RWPE2 (cell line): ENCODE data around the gene CIITA.
"Not testable (repeated sequence)": the region's sequence is repeated elsewhere in the genome, so short reads cannot be mapped to it uniquely, and the experiment has no call there.

ENCODE experiments used
- ATAC-seq: fragments of 200-7000 bp; cut with Tn5 transposase; 3 replicates; pipeline ENCODE4 v1.9.1; 2021; ENCODE audit warnings: low read depth
- DNase-seq: peaks from one replicate; pipeline ENCODE4 v3.0.0-alpha.2; 2020; ENCODE audit warnings: low spot score
- H3K27ac ChIP-seq: fragments of 450-650 bp; 2 replicates; pipeline ENCODE4 v1.5.1; 2017; ENCODE audit warnings: mild to moderate bottlenecking; ENCODE audit not compliant: poor library complexity, severe bottlenecking
- H3K27me3 ChIP-seq: fragments of 250-450 bp; sonication (Bioruptor Pico); 2 replicates; pipeline ENCODE4 v1.5.1; 2021; ENCODE audit warnings: mild to moderate bottlenecking, moderate library complexity; ENCODE audit not compliant: insufficient read depth, poor library complexity, severe bottlenecking
- H3K36me3 ChIP-seq: fragments of 250-450 bp; sonication (Bioruptor Pico); 2 replicates; pipeline ENCODE4 v1.5.1; 2020; ENCODE audit warnings: low read depth, mild to moderate bottlenecking, moderate library complexity
- H3K4me1 ChIP-seq: fragments of 250-450 bp; sonication (Bioruptor Pico); 2 replicates; pipeline ENCODE4 v1.5.1; 2021; ENCODE audit warnings: mild to moderate bottlenecking, moderate library complexity; ENCODE audit not compliant: insufficient read depth, poor library complexity, severe bottlenecking
- H3K4me3 ChIP-seq: fragments of 250-450 bp; sonication (Bioruptor Pico); 2 replicates; pipeline ENCODE4 v1.5.1; 2021; ENCODE audit warnings: mild to moderate bottlenecking, moderate library complexity; ENCODE audit not compliant: severe bottlenecking
- H3K9me3 ChIP-seq: fragments of 250-450 bp; sonication (Bioruptor Pico); 2 replicates; pipeline ENCODE4 v1.5.1; 2021; ENCODE audit warnings: mild to moderate bottlenecking, moderate library complexity; ENCODE audit not compliant: severe bottlenecking
- CTCF ChIP-seq: fragments of 450-650 bp; IDR thresholded peaks from one replicate; pipeline ENCODE4 v1.5.1; 2017; ENCODE audit warnings: mild to moderate bottlenecking, moderate library complexity; ENCODE audit not compliant: poor library complexity, severe bottlenecking

The CIITA gene

GRCh38 chr16:10922328-10923145 is 45.5 kb downstream of the CIITA start:
- no peaks in the 10 kb centered on the region for H3K4me1 ChIP-seq
- DNase-seq: no peak
- no peak for ATAC-seq
- H3K27me3 ChIP-seq: no peaks in the 10 kb centered on the region
- H3K4me3 ChIP-seq: no peak overlapping the region
- peaks cover 5% of the 10 kb centered on the region; the same call in 1 of the 2 replicates for H3K36me3 ChIP-seq
- H3K9me3 ChIP-seq: no peaks in the 10 kb centered on the region
- TF ChIP-seq CTCF: no peak
- H3K27ac ChIP-seq: no peak overlapping the region

- Histone ChIP-seq H3K27me3 (no peaks in the 10 kb centered on the region), H3K4me1 (no peaks in the 10 kb centered on the region), H3K27ac (no peak overlapping the region), H3K4me3 (no peak overlapping the region), H3K9me3 (no peaks in the 10 kb centered on the region), H3K36me3 (peaks cover 5% of the 10 kb centered on the region; the same call in 1 of the 2 replicates)
- no peak for ATAC-seq
- no peak for DNase-seq
- TF ChIP-seq CTCF: no peak
These were observed 46.2 kb downstream of the CIITA start for GRCh38 chr16:10923146-10923649.

GRCh38 chr16:10923650-10924214 is 46.7 kb downstream of the CIITA start:
- Histone ChIP-seq H3K4me3 (no peak overlapping the region), H3K9me3 (no peaks in the 10 kb centered on the region), H3K4me1 (no peaks in the 10 kb centered on the region), H3K27me3 (no peaks in the 10 kb centered on the region), H3K36me3 (peaks cover 5% of the 10 kb centered on the region; the same call in 1 of the 2 replicates), H3K27ac (no peak overlapping the region)
- no peak for ATAC-seq
- no peak for TF ChIP-seq CTCF
- no peak for DNase-seq

- not testable (repeated sequence) for H3K27me3 ChIP-seq, H3K4me1 ChIP-seq, H3K27ac ChIP-seq, ATAC-seq, DNase-seq, H3K9me3 ChIP-seq, H3K4me3 ChIP-seq, H3K36me3 ChIP-seq
These were observed 48.3 kb downstream of the CIITA start for GRCh38 chr16:10925285-10925684.

GRCh38 chr16:10926094-10926493 is 49.1 kb downstream of the CIITA start:
- Histone ChIP-seq H3K4me1 (no peaks in the 10 kb centered on the region), H3K27ac (no peak overlapping the region), H3K36me3 (peaks cover 5% of the 10 kb centered on the region; the same call in 1 of the 2 replicates), H3K27me3 (no peaks in the 10 kb centered on the region), H3K9me3 (no peaks in the 10 kb centered on the region), H3K4me3 (no peak overlapping the region)
- DNase-seq (no peak), ATAC-seq (peak; percentile 11; the same call in 1 of the 3 replicates)
- no peak for TF ChIP-seq CTCF
